CD4-positive, alpha-beta T cell (primary cell): Measurements from ENCODE around the gene LUC7L2. TPM values are rescaled to one million over a fixed set of nuclear protein-coding genes. Genes with fewer than 3 reads are reported as not detected.
"Not testable (repeated sequence)": the region's sequence is repeated elsewhere in the genome, so short reads cannot be mapped to it uniquely, and the experiment has no call there.

Source experiments
- ATAC-seq: fragments of 200-7000 bp; cut with Tn5 transposase; one replicate; pipeline ENCODE4 v1.10.0; 2022; ENCODE audit warnings: mild to moderate bottlenecking; ENCODE audit not compliant: poor library complexity
- CTCF ChIA-PET: fragments of 350-600 bp; sonication (Branson Sonifier 250); formaldehyde crosslinking; loops from one replicate; lab custom pipeline; 2021; ENCODE audit warnings: antibody characterized with exemption, inconsistent platforms; lab: Charles Lee
- POLR2A ChIA-PET: fragments of 350-600 bp; sonication (Branson Sonifier 250); formaldehyde crosslinking; loops from one replicate; lab custom pipeline; 2021; ENCODE audit warnings: antibody characterized with exemption, inconsistent platforms; lab: Charles Lee
- DNase-seq, 14 experiments: peaks; one replicate each; pipeline ENCODE4 v3.0.0-alpha.2; 2013 to 2020; ENCODE audit warnings: mixed read lengths in 2 of 14
- H3K27ac ChIP-seq, 2 donors: one replicate each; pipeline versions ENCODE4 v1.5.1 to v1.7.0; 2013; ENCODE audit warnings: low read length in 2 of 2, low read depth in 1 of 2, mild to moderate bottlenecking in 1 of 2
- H3K27me3 ChIP-seq, 2 experiments: 1 replicate in 1 of 2; 2 replicates in 1 of 2; pipeline versions ENCODE4 v1.6.1 to v1.7.0; 2013; ENCODE audit warnings: low read length in 2 of 2, control low read depth in 1 of 2, mild to moderate bottlenecking in 1 of 2, moderate library complexity in 1 of 2; ENCODE audit not compliant: insufficient read depth in 2 of 2, control insufficient read depth in 1 of 2
- H3K36me3 ChIP-seq: one replicate; pipeline ENCODE4 v1.6.1; 2013; ENCODE audit warnings: low read length, control low read depth; ENCODE audit not compliant: insufficient read depth
- H3K4me1 ChIP-seq: one replicate; pipeline ENCODE4 v1.6.1; 2013; ENCODE audit warnings: low read length, control low read depth; ENCODE audit not compliant: insufficient read depth
- H3K4me3 ChIP-seq: one replicate; pipeline ENCODE4 v1.5.1; 2013; ENCODE audit warnings: mild to moderate bottlenecking, low read length, moderate library complexity
- H3K9me3 ChIP-seq, 2 experiments: 1 replicate in 1 of 2; 2 replicates in 1 of 2; pipeline versions ENCODE4 v1.6.1 to v1.7.0; 2013; ENCODE audit warnings: low read length in 2 of 2, mild to moderate bottlenecking in 2 of 2, control low read depth in 1 of 2, moderate library complexity in 1 of 2; ENCODE audit not compliant: control insufficient read depth in 1 of 2, insufficient read depth in 1 of 2
- H3K27ac Mint-ChIP-seq: one replicate; pipeline ENCODE4 v1.8.0; 2020; ENCODE audit warnings: mixed read lengths
- H3K27me3 Mint-ChIP-seq: one replicate; pipeline ENCODE4 v1.8.0; 2021; ENCODE audit warnings: mixed read lengths
- H3K36me3 Mint-ChIP-seq: one replicate; pipeline ENCODE4 v1.8.0; 2021; ENCODE audit warnings: low read depth, mixed read lengths
- H3K4me1 Mint-ChIP-seq: one replicate; pipeline ENCODE4 v1.8.0; 2021; ENCODE audit warnings: low read depth, mixed read lengths
- H3K4me3 Mint-ChIP-seq: one replicate; pipeline ENCODE4 v1.8.0; 2020; ENCODE audit warnings: mild to moderate bottlenecking, mixed read lengths
- H3K9me3 Mint-ChIP-seq: one replicate; pipeline ENCODE4 v1.8.0; 2020; ENCODE audit warnings: mixed read lengths
- CTCF ChIP-seq: fragments of 200-600 bp; IDR thresholded peaks from one replicate; pipeline ENCODE4 v1.8.0; 2022; ENCODE audit warnings: antibody characterized with exemption, mild to moderate bottlenecking
- intact Hi-C, 2 experiments: fragments of 100-400 bp; cut with DNase I in 1 of 2; cut with micrococcal nuclease in 1 of 2; formaldehyde crosslinking; loops; one replicate each; pipeline versions ENCODE4 v1.15.1 to v1.9.0; 2023 to 2025; cut with DNase I, micrococcal nuclease
- total RNA-seq, 174 experiments: library from RNA in 2 of 174; stranded (reverse) in 2 of 174; gene quantifications; one replicate each; pipeline ENCODE4 v1.2.3 and lab custom pipeline; 2021 to 2026

LUC7L2 gene
- total RNA-seq, 2 experiments from 2014 or later: 177 to 194 TPM

GRCh38 chr7:139332697-139333359 lies 26.9 kb upstream of the LUC7L2 start:
- ATAC-seq (no peak), DNase-seq (no peak)
- Mint-ChIP-seq H3K27ac (no peak overlapping the region), H3K4me3 (no peak overlapping the region), H3K36me3 (no peaks in the 10 kb centered on the region), H3K4me1 (peaks cover 16% of the 10 kb centered on the region), H3K27me3 (no peaks in the 10 kb centered on the region), H3K9me3 (no peaks in the 10 kb centered on the region)
- no peaks in the 10 kb centered on the region for H3K36me3 ChIP-seq
- no peaks in the 10 kb centered on the region for H3K9me3 ChIP-seq
- H3K4me3 ChIP-seq: no peak overlapping the region
- no peaks in the 10 kb centered on the region for H3K4me1 ChIP-seq
- H3K27ac ChIP-seq: no peak overlapping the region
- POLR2A ChIA-PET: no interaction called here
- intact Hi-C loops: loop anchor here in 1 of 2 experiments (10.0 kb wide), 1 partner anchor 438 kb away; no protein-coding TSS in a partner anchor
- no peaks in the 10 kb centered on the region for H3K27me3 ChIP-seq
- TF ChIP-seq CTCF: no peak
- CTCF ChIA-PET: no interaction called here

GRCh38 chr7:139333443-139333842 lies 26.3 kb upstream of the LUC7L2 start:
- CTCF ChIA-PET, ATAC-seq, H3K4me1 ChIP-seq, H3K36me3 ChIP-seq, H3K27ac ChIP-seq, POLR2A ChIA-PET, H3K27me3 Mint-ChIP-seq, DNase-seq, H3K27me3 ChIP-seq, H3K27ac Mint-ChIP-seq, H3K4me3 ChIP-seq, H3K9me3 Mint-ChIP-seq, H3K9me3 ChIP-seq, H3K4me3 Mint-ChIP-seq, H3K36me3 Mint-ChIP-seq: not testable (repeated sequence)
- intact Hi-C loops: loop anchor here in 1 of 2 experiments (10.0 kb wide), 1 partner anchor 439 kb away; no protein-coding TSS in a partner anchor
- H3K4me1 Mint-ChIP-seq: peaks cover 16% of the 10 kb centered on the region

GRCh38 chr7:139334399-139335150 lies 25.1 kb upstream of the LUC7L2 start:
- no peaks in the 10 kb centered on the region for H3K36me3 ChIP-seq
- Mint-ChIP-seq H3K27me3 (no peaks in the 10 kb centered on the region), H3K36me3 (peaks cover 6% of the 10 kb centered on the region), H3K9me3 (no peaks in the 10 kb centered on the region), H3K4me1 (peaks cover 22% of the 10 kb centered on the region), H3K4me3 (no peak overlapping the region), H3K27ac (no peak overlapping the region)
- no peak for ATAC-seq
- H3K27me3 ChIP-seq: no peaks in the 10 kb centered on the region
- no peak overlapping the region for H3K27ac ChIP-seq
- no peaks in the 10 kb centered on the region for H3K9me3 ChIP-seq
- ChIA-PET POLR2A (no interaction called here), CTCF (no interaction called here)
- no peak for DNase-seq
- no peak for TF ChIP-seq CTCF
- peaks cover under 1% of the 10 kb centered on the region for H3K4me1 ChIP-seq
- H3K4me3 ChIP-seq: no peak overlapping the region
- intact Hi-C loops: loop anchor here in 1 of 2 experiments (5.0 to 10.0 kb wide), 2 partner anchors 102 to 440 kb away; partner anchors contain the start of gene UBN2
